ENCODE measurements around the gene TNNC1. TPM values are rescaled to one million over a fixed set of nuclear protein-coding genes. Genes with fewer than 3 reads are reported as not detected.

The TNNC1 gene
- total and polyA plus RNA-seq, 3 donors from 2014 or later, result 11.3 to 91.7 (median 23.2) TPM

GRCh38 chr3:52429779-52430415 is 23.9 kb downstream of the TNNC1 start:
- Histone ChIP-seq H3K27ac (no peak overlapping the region), H3K4me1 (peaks cover 20% of the 10 kb centered on the region), H3K9me3 (no peaks in the 10 kb centered on the region), H3K4me3 (no peak overlapping the region), H3K27me3 (no peaks in the 10 kb centered on the region), H3K36me3 (ENCODE audit: low read depth, missing control alignments) (no peaks in the 10 kb centered on the region)
- intact Hi-C loops (cut with DNase I; ENCODE audit: low total_unique reads), result no loop called here
- 84 to 90% methylated on average over 5 to 7 of the region's 7 CpGs for WGBS, 2 donors
- no peak for DNase-seq
- TF ChIP-seq CTCF (IDR thresholded peaks at IDR 0.05) (no peak), POLR2A (IDR thresholded peaks at IDR 0.05) (no peak)

GRCh38 chr3:52429031-52429430 is 24.8 kb downstream of the TNNC1 start:
- H3K27me3 ChIP-seq, result no peaks in the 10 kb centered on the region
- intact Hi-C loops (cut with DNase I; ENCODE audit: low total_unique reads), result no loop called here
- TF ChIP-seq POLR2A (IDR thresholded peaks at IDR 0.05) (no peak), CTCF (IDR thresholded peaks at IDR 0.05) (no peak)
- H3K9me3 ChIP-seq, result no peaks in the 10 kb centered on the region
- H3K36me3 ChIP-seq (ENCODE audit: low read depth, missing control alignments), result no peaks in the 10 kb centered on the region
- H3K27ac ChIP-seq, result no peak overlapping the region
- DNase-seq, result no peak
- no peak overlapping the region for H3K4me3 ChIP-seq
- 49 to 66% methylated on average over 2 to 3 of the region's 3 CpGs for WGBS, 2 donors
- peaks cover 20% of the 10 kb centered on the region for H3K4me1 ChIP-seq

- Histone ChIP-seq H3K27me3 (no peaks in the 10 kb centered on the region), H3K4me1 (peaks cover 16% of the 10 kb centered on the region), H3K4me3 (no peak overlapping the region), H3K9me3 (no peaks in the 10 kb centered on the region), H3K36me3 (ENCODE audit: low read depth, missing control alignments) (no peaks in the 10 kb centered on the region), H3K27ac (no peak overlapping the region)
- WGBS, 2 donors, result 33 to 49% methylated on average over 7 of the region's 7 CpGs
- TF ChIP-seq CTCF (IDR thresholded peaks at IDR 0.05), result peak; percentile 60 to 73 (median 68)
- TF ChIP-seq POLR2A (IDR thresholded peaks at IDR 0.05), result no peak
- intact Hi-C loops (cut with DNase I; ENCODE audit: low total_unique reads), result no loop called here
- DNase-seq, result peak; percentile 86
Measured at GRCh38 chr3:52428151-52429005, 25.5 kb downstream of the TNNC1 start.

GRCh38 chr3:52423173-52423572 is 30.7 kb downstream of the TNNC1 start:
- intact Hi-C loops (cut with DNase I; ENCODE audit: low total_unique reads), result no loop called here
- no peak for DNase-seq
- no peaks in the 10 kb centered on the region for H3K27me3 ChIP-seq
- H3K27ac ChIP-seq, result no peak overlapping the region
- no peaks in the 10 kb centered on the region for H3K9me3 ChIP-seq
- TF ChIP-seq CTCF (IDR thresholded peaks at IDR 0.05) (no peak), POLR2A (IDR thresholded peaks at IDR 0.05) (no peak)
- no peak overlapping the region for H3K4me3 ChIP-seq
- WGBS, 2 donors, result 51 to 54% methylated on average over 5 of the region's 5 CpGs
- H3K4me1 ChIP-seq, result no peaks in the 10 kb centered on the region
- no peaks in the 10 kb centered on the region for H3K36me3 ChIP-seq (ENCODE audit: low read depth, missing control alignments)

Data from testis (tissue), 3 donors.